ENCODE data around the gene DOCK9.

DNA sequence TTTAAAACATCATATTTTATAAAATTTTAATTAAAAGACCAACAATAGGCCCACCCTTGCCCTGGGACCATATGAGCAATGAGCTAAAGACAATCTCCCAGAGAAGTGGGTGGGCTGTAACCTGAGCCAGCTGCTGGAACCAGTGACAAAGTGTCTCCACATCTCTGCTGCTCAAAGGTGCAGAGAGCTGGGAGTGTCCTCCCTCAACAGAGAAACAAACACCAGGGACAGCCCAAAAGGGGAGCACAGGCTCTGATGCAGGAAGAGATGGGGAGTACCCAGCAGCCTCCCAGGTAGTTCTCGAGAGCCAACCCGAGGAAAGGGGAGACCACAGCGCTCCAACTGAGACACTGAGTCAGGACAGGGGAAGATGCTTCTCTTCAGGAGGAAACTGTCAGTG lies 39.1 kb downstream of the DOCK9 start:
- TF ChIP-seq POLR2AphosphoS5 (IDR thresholded peaks at IDR 0.05; ENCODE audit: low read depth, low read length) (no peak), TCF7L2 (IDR thresholded peaks at IDR 0.05; ENCODE audit: low read depth, low read length) (no peak), SIN3A (IDR thresholded peaks at IDR 0.05; ENCODE audit: borderline replicate concordance, insufficient read depth, low read depth, low read length) (no peak)
- TF ChIP-seq, protein P1, sequence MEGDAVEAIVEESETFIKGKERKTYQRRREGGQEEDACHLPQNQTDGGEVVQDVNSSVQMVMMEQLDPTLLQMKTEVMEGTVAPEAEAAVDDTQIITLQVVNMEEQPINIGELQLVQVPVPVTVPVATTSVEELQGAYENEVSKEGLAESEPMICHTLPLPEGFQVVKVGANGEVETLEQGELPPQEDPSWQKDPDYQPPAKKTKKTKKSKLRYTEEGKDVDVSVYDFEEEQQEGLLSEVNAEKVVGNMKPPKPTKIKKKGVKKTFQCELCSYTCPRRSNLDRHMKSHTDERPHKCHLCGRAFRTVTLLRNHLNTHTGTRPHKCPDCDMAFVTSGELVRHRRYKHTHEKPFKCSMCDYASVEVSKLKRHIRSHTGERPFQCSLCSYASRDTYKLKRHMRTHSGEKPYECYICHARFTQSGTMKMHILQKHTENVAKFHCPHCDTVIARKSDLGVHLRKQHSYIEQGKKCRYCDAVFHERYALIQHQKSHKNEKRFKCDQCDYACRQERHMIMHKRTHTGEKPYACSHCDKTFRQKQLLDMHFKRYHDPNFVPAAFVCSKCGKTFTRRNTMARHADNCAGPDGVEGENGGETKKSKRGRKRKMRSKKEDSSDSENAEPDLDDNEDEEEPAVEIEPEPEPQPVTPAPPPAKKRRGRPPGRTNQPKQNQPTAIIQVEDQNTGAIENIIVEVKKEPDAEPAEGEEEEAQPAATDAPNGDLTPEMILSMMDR (IDR thresholded peaks at IDR 0.05), result no peak
- TF ChIP-seq, protein P2, sequence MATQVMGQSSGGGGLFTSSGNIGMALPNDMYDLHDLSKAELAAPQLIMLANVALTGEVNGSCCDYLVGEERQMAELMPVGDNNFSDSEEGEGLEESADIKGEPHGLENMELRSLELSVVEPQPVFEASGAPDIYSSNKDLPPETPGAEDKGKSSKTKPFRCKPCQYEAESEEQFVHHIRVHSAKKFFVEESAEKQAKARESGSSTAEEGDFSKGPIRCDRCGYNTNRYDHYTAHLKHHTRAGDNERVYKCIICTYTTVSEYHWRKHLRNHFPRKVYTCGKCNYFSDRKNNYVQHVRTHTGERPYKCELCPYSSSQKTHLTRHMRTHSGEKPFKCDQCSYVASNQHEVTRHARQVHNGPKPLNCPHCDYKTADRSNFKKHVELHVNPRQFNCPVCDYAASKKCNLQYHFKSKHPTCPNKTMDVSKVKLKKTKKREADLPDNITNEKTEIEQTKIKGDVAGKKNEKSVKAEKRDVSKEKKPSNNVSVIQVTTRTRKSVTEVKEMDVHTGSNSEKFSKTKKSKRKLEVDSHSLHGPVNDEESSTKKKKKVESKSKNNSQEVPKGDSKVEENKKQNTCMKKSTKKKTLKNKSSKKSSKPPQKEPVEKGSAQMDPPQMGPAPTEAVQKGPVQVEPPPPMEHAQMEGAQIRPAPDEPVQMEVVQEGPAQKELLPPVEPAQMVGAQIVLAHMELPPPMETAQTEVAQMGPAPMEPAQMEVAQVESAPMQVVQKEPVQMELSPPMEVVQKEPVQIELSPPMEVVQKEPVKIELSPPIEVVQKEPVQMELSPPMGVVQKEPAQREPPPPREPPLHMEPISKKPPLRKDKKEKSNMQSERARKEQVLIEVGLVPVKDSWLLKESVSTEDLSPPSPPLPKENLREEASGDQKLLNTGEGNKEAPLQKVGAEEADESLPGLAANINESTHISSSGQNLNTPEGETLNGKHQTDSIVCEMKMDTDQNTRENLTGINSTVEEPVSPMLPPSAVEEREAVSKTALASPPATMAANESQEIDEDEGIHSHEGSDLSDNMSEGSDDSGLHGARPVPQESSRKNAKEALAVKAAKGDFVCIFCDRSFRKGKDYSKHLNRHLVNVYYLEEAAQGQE (IDR thresholded peaks at IDR 0.05; ENCODE audit: insufficient read depth in 1 of 2, low read depth in 2 of 2, low read length in 1 of 2), result no peak

Data from Panc1 (cell line).